Measurements from ENCODE around the gene RFC1. TPM values are rescaled to one million over a fixed set of nuclear protein-coding genes. Genes with fewer than 3 reads are reported as not detected.
"Not testable (repeated sequence)": the region's sequence is repeated elsewhere in the genome, so short reads cannot be mapped to it uniquely, and the experiment has no call there.

Gene RFC1
- 10 to 100 TPM; 79.7 to 87.3 (median 80.9) TPM for polyA plus RNA-seq (ENCODE audit: insufficient read length in 3 of 3)

GRCh38 chr4:39365830-39366771 is at the start of gene RFC1:
TSS of gene RFC1 (minus strand) at chr4:39366362. CDS start at chr4:39366241, 121 bp downstream.
- DNase-seq (ENCODE audit: low read depth in 3 of 3, low spot score in 2 of 3) = peak; percentile 86 to 91 (median 88)

GRCh38 chr4:39415678-39416283 is 49.6 kb upstream of the RFC1 start:
- DNase-seq (ENCODE audit: low read depth in 3 of 3, low spot score in 2 of 3) = no peak

- not testable (repeated sequence) for DNase-seq (ENCODE audit: low read depth in 3 of 3, low spot score in 2 of 3)
Measured at GRCh38 chr4:39411561-39411960, 45.4 kb upstream of the RFC1 start.

- DNase-seq (ENCODE audit: low read depth in 3 of 3, low spot score in 2 of 3) = no peak
Measured at GRCh38 chr4:39410415-39410814, 44.3 kb upstream of the RFC1 start.

GRCh38 chr4:39407584-39407885 is 41.4 kb upstream of the RFC1 start:
- no peak for DNase-seq (ENCODE audit: low read depth in 3 of 3, low spot score in 2 of 3)

- DNase-seq (ENCODE audit: low read depth in 3 of 3, low spot score in 2 of 3) = no peak
Measured at GRCh38 chr4:39406763-39407583, 40.8 kb upstream of the RFC1 start, which contains the start of gene KLB. TSS of gene KLB (plus strand) at chr4:39406930. CDS start at chr4:39406950, 20 bp downstream.

GRCh38 chr4:39401640-39402039 is 35.5 kb upstream of the RFC1 start:
- DNase-seq (ENCODE audit: low read depth in 3 of 3, low spot score in 2 of 3) = not testable (repeated sequence)

GRCh38 chr4:39394706-39395105 is 28.5 kb upstream of the RFC1 start:
- DNase-seq (ENCODE audit: low read depth in 3 of 3, low spot score in 2 of 3) = no peak

GRCh38 chr4:39390603-39391002 is 24.4 kb upstream of the RFC1 start:
- DNase-seq (ENCODE audit: low read depth in 3 of 3, low spot score in 2 of 3) = no peak

GRCh38 chr4:39384563-39384962 is 18.4 kb upstream of the RFC1 start:
- no peak for DNase-seq (ENCODE audit: low read depth in 3 of 3, low spot score in 2 of 3)

GRCh38 chr4:39383690-39384089 is 17.5 kb upstream of the RFC1 start:
- no peak for DNase-seq (ENCODE audit: low read depth in 3 of 3, low spot score in 2 of 3)

- DNase-seq (ENCODE audit: low read depth in 3 of 3, low spot score in 2 of 3) = no peak
Measured at GRCh38 chr4:39375478-39375877, 9.3 kb upstream of the RFC1 start.

- not testable (repeated sequence) for DNase-seq (ENCODE audit: low read depth in 3 of 3, low spot score in 2 of 3)
Measured at GRCh38 chr4:39371209-39371608, 5.0 kb upstream of the RFC1 start.

GRCh38 chr4:39369301-39369700 is 3.1 kb upstream of the RFC1 start:
- no peak for DNase-seq (ENCODE audit: low read depth in 3 of 3, low spot score in 2 of 3)

- DNase-seq (ENCODE audit: low read depth in 3 of 3, low spot score in 2 of 3) = no peak
Measured at GRCh38 chr4:39367166-39367565, 1.0 kb upstream of the RFC1 start.

- DNase-seq (ENCODE audit: low read depth in 3 of 3, low spot score in 2 of 3) = no peak
Measured at GRCh38 chr4:39365360-39365759, 802 bp downstream of the RFC1 start.

GRCh38 chr4:39363773-39364393 is 2.3 kb downstream of the RFC1 start:
- no peak for DNase-seq (ENCODE audit: low read depth in 3 of 3, low spot score in 2 of 3)

- no peak for DNase-seq (ENCODE audit: low read depth in 3 of 3, low spot score in 2 of 3)
Measured at GRCh38 chr4:39362827-39363226, 3.3 kb downstream of the RFC1 start.

GRCh38 chr4:39360611-39361010 is 5.6 kb downstream of the RFC1 start:
- DNase-seq (ENCODE audit: low read depth in 3 of 3, low spot score in 2 of 3) = not testable (repeated sequence)

- DNase-seq (ENCODE audit: low read depth in 3 of 3, low spot score in 2 of 3) = no peak
Measured at GRCh38 chr4:39357002-39357401, 9.2 kb downstream of the RFC1 start.

GRCh38 chr4:39354254-39354552 is 12.0 kb downstream of the RFC1 start:
- no peak for DNase-seq (ENCODE audit: low read depth in 3 of 3, low spot score in 2 of 3)
